Heart left ventricle (tissue), 16 donors: ENCODE measurements around the gene TRAF4. TPM values are rescaled to one million over a fixed set of nuclear protein-coding genes. Genes with fewer than 3 reads are reported as not detected.

Source experiments
- ATAC-seq, 4 donors: fragments of 200-7000 bp; cut with Tn5 transposase; one replicate each; pipeline ENCODE4 v1.9.1; 2020 to 2022; ENCODE audit warnings: moderate library complexity in 4 of 4, mild to moderate bottlenecking in 3 of 4, moderate number of reproducible peaks in 1 of 4
- DNase-seq, 5 donors: peaks; one replicate each; pipeline ENCODE4 v3.0.0-alpha.2; 2020
- H3K27ac ChIP-seq, 12 donors: fragments of 200-600 bp; sonication (generic) in 4 of 12; one replicate each; pipeline versions ENCODE4 v1.5.0 to v1.8.0; 2016 to 2022; ENCODE audit warnings: mild to moderate bottlenecking in 2 of 12
- H3K27me3 ChIP-seq, 9 donors: fragments of 200-600 bp; sonication (generic) in 2 of 9; one replicate each; pipeline versions ENCODE4 v1.5.1 to v1.8.0; 2016 to 2022; ENCODE audit warnings: mild to moderate bottlenecking in 3 of 9
- H3K36me3 ChIP-seq, 9 donors: fragments of 200-600 bp; sonication (generic) in 2 of 9; one replicate each; pipeline versions ENCODE4 v1.5.0 to v1.8.0; 2018 to 2022; ENCODE audit warnings: mild to moderate bottlenecking in 2 of 9
- H3K4me1 ChIP-seq, 12 donors: fragments of 200-600 bp; sonication (generic) in 4 of 12; one replicate each; pipeline versions ENCODE4 v1.5.0 to v1.8.0; 2016 to 2022; ENCODE audit warnings: mild to moderate bottlenecking in 3 of 12
- H3K4me3 ChIP-seq, 12 donors: fragments of 200-600 bp; sonication (generic) in 4 of 12; one replicate each; pipeline versions ENCODE4 v1.5.0 to v1.8.0; 2017 to 2022; ENCODE audit warnings: mild to moderate bottlenecking in 9 of 12, moderate library complexity in 4 of 12
- H3K9me3 ChIP-seq, 12 donors: fragments of 200-600 bp; sonication (generic) in 4 of 12; one replicate each; pipeline versions ENCODE4 v1.5.0 to v1.8.0; 2016 to 2022; ENCODE audit warnings: mild to moderate bottlenecking in 1 of 12
- POLR2A ChIP-seq, 2 donors: fragments of 450-650 bp; IDR thresholded peaks; one replicate each; pipeline ENCODE4 v1.6.1; 2017; ENCODE audit warnings: antibody characterized with exemption in 2 of 2, mild to moderate bottlenecking in 2 of 2, moderate library complexity in 2 of 2
- WGBS, 4 donors: extraction: QIAGEN DNeasy Blood & Tissue Kit in 2 of 4; methylation state at CpG; one replicate each; pipeline versions ENCODE4 v1.1.5 to v1.1.7; 2013 to 2018; 5-methylcytosine and 5-hydroxymethylcytosine counted together
- intact Hi-C, 10 donors: fragments of 100-400 bp; cut with DNase I; formaldehyde crosslinking; loops; one replicate each; pipeline versions ENCODE4 v1.11.1 to v1.14.2; 2022
- polyA plus RNA-seq, 2 donors: library from polyadenylated mRNA; stranded (reverse); fragments of 200-250 nt; gene quantifications; one replicate each; pipeline ENCODE4 v1.2.3, GENCODE V29; 2013
- total RNA-seq, 9 donors: library from RNA; depleted of rRNA in 2 of 9; stranded (reverse); fragments of >200 nt in 2 of 9; fragmentation: NEBNext Ultra II Directional in 3 of 9; extraction: Animal tissue kit (Norgen Biotek cat#: 25700) in 3 of 9; gene quantifications; one replicate each; pipeline versions ENCODE4 v1.1.0 to v1.2.4, GENCODE V29; 2016 to 2023
- TF ChIP-seq, protein P1 (sequence below), 12 donors: fragments of 200-600 bp; sonication (generic) in 4 of 12; IDR thresholded peaks; one replicate each; pipeline versions ENCODE4 v1.5.0 to v1.8.0; 2018 to 2022; ENCODE audit warnings: antibody characterized with exemption in 12 of 12, mild to moderate bottlenecking in 5 of 12
- donor health status: ischemic (EF 13 %, LVEDD 7.1; RV severe dilation, severe dysfunction).
- donor health status: healthy with polysubstance abuse.
- donor health status: DM: no; HTN: yes; CAD: no.
- donor health status: DM: no; HTN: no; CAD: no.
- donor health status: ischemic (EF 25% LVEDD 6.9; RV normal size, moderate dysfunction).
- donor health status: ischemic (EF 25% LVEDD 5.7; RV mildly dilated, moderate dysfunction).
- donor health status: healthy.
- donor health status: DM: yes; HTN: yes; CAD: no.
- donor health status: ischemic (EF 35%, LVEDD 5.7; RV mildly dilated, moderate dysfunction).
- donor health status: nonischemic (EF 11% LVEDD 7.7; RV severe dilation, severe dysfunction).
- donor health status: DM: yes; HTN: yes; CAD: no.
- donor health status: PGD.
- donor health status: ischemic (EF 29% LVEDD 5.4; RV normal size, mild dysfunction).
- donor health status: nonischemic (EF 23%, LVEDD 6.1; RV moderate dilation, normal function).

Gene TRAF4
- total and polyA plus RNA-seq, 11 donors: 1.5 to 11.5 (median 2.7) TPM

DNA sequence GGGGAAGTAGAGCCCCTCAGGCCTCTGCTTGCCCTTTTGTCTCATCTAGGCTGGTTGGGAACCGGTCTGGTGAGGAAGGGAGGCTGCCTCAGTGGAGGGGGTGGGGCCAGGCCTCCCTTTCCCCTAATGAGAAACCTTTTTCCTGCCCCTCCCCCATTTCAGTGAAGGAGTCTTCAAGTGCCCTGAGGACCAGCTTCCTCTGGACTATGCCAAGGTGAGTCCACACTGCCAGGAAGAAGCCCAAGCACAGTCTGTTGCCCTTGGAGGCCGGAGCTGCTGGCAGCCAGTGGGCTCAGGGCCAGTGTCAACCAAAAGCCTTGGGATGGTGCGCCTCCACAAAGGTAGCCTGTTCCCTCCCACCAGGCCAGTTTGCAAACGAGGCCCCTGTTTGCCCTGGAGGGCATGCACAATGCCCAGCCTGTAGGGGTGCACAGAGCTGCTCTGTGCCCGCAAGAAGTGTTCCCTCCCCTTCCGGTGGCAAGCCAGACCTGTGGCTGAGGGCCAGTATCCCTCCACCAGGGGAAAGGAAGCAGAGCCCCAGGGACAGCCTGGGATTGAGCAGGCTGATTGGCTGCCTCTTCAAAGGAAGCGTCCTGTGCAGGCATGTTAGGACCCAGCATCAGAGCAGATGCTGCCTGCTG is 3.4 kb downstream of the TRAF4 start:
- Histone ChIP-seq H3K9me3 (no peaks in the 10 kb centered on the region), H3K4me1 (peaks cover 0 to 62% (median 39%) of the 10 kb centered on the region in 12 donors), H3K27ac (no peak overlapping the region), H3K27me3 (no peaks in the 10 kb centered on the region), H3K36me3 (peaks cover 0 to 20% (median 4%) of the 10 kb centered on the region in 9 donors), H3K4me3 (no peak overlapping the region)
- ATAC-seq (no peak), DNase-seq (no peak)
- WGBS, 4 donors: 60 to 67% (median 64%) methylated on average over 5 to 7 of the region's 7 CpGs
- intact Hi-C loops: no loop called here
- TF ChIP-seq, protein P1, sequence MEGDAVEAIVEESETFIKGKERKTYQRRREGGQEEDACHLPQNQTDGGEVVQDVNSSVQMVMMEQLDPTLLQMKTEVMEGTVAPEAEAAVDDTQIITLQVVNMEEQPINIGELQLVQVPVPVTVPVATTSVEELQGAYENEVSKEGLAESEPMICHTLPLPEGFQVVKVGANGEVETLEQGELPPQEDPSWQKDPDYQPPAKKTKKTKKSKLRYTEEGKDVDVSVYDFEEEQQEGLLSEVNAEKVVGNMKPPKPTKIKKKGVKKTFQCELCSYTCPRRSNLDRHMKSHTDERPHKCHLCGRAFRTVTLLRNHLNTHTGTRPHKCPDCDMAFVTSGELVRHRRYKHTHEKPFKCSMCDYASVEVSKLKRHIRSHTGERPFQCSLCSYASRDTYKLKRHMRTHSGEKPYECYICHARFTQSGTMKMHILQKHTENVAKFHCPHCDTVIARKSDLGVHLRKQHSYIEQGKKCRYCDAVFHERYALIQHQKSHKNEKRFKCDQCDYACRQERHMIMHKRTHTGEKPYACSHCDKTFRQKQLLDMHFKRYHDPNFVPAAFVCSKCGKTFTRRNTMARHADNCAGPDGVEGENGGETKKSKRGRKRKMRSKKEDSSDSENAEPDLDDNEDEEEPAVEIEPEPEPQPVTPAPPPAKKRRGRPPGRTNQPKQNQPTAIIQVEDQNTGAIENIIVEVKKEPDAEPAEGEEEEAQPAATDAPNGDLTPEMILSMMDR (IDR thresholded peaks at IDR 0.05): no peak

DNA sequence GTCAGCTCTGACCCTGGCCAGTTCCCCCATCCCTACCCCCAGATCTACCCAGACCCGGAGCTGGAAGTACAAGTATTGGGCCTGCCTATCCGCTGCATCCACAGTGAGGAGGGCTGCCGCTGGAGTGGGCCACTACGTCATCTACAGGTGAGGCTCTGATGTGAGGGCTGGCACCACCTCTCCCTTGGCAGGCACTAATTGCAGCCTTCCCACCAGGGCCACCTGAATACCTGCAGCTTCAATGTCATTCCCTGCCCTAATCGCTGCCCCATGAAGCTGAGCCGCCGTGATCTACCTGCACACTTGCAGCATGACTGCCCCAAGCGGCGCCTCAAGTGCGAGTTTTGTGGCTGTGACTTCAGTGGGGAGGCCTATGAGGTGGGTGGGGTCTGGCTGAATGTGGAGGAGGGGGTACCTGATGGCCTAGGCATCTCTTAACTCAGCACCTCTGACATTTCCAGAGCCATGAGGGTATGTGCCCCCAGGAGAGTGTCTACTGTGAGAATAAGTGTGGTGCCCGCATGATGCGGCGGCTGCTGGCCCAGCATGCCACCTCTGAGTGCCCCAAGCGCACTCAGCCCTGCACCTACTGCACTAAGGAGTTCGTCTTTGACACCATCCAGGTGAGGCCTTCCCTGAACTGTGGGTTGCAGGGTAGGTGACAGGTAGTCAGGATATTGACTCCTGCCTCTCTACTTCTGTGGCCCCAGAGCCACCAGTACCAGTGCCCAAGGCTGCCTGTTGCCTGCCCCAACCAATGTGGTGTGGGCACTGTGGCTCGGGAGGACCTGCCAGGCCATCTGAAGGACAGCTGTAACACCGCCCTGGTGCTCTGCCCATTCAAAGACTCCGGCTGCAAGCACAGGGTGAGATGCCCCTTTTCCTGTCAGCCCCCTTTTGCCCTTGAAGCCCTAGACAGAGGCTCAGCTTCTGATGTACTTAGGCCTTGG is 4.3 kb downstream of the TRAF4 start:
- Histone ChIP-seq H3K36me3 (peaks cover 0 to 20% (median 4%) of the 10 kb centered on the region in 9 donors), H3K4me3 (no peak overlapping the region), H3K27me3 (no peaks in the 10 kb centered on the region), H3K4me1 (peaks cover 0 to 53% (median 36%) of the 10 kb centered on the region in 12 donors), H3K27ac (no peak overlapping the region), H3K9me3 (no peaks in the 10 kb centered on the region)
- WGBS, 4 donors: 93 to 96% (median 94%) methylated on average over 18 of the region's 18 CpGs
- DNase-seq: no peak
- no peak for ATAC-seq
- TF ChIP-seq, protein P1 (IDR thresholded peaks at IDR 0.05): no peak
- TF ChIP-seq POLR2A (IDR thresholded peaks at IDR 0.05): no peak
- intact Hi-C loops: loop anchor here in 1 of 10 donors (2.0 kb wide), 1 partner anchor 19 kb away; the partner anchor contains the start of gene NEK8

DNA sequence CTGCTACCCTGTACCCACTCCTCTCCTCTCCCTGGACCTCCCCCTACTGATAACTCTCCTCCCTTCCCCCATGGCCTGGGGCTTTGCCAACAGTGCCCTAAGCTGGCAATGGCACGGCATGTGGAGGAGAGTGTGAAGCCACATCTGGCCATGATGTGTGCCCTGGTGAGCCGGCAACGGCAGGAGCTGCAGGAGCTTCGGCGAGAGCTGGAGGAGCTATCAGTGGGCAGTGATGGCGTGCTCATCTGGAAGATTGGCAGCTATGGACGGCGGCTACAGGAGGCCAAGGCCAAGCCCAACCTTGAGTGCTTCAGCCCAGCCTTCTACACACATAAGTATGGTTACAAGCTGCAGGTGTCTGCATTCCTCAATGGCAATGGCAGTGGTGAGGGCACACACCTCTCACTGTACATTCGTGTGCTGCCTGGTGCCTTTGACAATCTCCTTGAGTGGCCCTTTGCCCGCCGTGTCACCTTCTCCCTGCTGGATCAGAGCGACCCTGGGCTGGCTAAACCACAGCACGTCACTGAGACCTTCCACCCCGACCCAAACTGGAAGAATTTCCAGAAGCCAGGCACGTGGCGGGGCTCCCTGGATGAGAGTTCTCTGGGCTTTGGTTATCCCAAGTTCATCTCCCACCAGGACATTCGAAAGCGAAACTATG is 5.2 kb downstream of the TRAF4 start:
- ATAC-seq (no peak), DNase-seq (no peak)
- H3K4me3 ChIP-seq: no peak overlapping the region
- H3K4me1 ChIP-seq: peaks cover 0 to 47% (median 31%) of the 10 kb centered on the region in 12 donors
- H3K27me3 ChIP-seq: no peaks in the 10 kb centered on the region
- no peak overlapping the region for H3K27ac ChIP-seq
- 73 to 82% (median 75%) methylated on average over 11 to 18 of the region's 18 CpGs for WGBS, 4 donors
- no peak for TF ChIP-seq POLR2A (IDR thresholded peaks at IDR 0.05)
- TF ChIP-seq, protein P1 (IDR thresholded peaks at IDR 0.05): no peak
- peaks cover 0 to 20% (median 4%) of the 10 kb centered on the region in 9 donors for H3K36me3 ChIP-seq
- H3K9me3 ChIP-seq: no peaks in the 10 kb centered on the region
- intact Hi-C loops: loop anchor here in 1 of 10 donors (2.0 kb wide), 1 partner anchor 20 kb away; the partner anchor contains the start of gene NEK8
